ENCODE results near the gene SMURF1. TPM values are rescaled to one million over a fixed set of nuclear protein-coding genes. Genes with fewer than 3 reads are reported as not detected.

Gene SMURF1
- total RNA-seq, 1 donor from 2014 or later: 22.1 TPM

DNA sequence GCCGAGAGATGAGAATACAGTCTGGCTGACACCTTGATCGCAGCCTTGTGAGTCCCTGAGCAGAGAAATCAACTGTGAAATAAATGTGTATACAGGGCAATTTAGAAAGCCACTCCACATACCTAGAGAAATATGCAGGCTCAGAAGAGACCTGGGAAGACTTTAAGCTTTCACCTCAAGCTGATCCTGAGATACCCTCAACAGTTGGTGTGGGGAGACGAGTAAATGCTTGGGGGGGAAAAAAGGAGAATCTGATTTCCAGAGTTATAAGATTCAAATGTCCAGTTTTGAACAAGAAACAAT, 123.5 kb downstream of the SMURF1 start:
- Mint-ChIP-seq H3K27me3 (no peaks in the 10 kb centered on the region), H3K9me3 (peaks cover 7% of the 10 kb centered on the region), H3K4me1 (ENCODE audit: unreplicated experiment) (peaks cover 8% of the 10 kb centered on the region), H3K27ac (no peak overlapping the region), H3K36me3 (peaks cover 50% of the 10 kb centered on the region), H3K4me3 (no peak overlapping the region)
- DNase-seq (ENCODE audit: extremely low spot score, unreplicated experiment): no peak
- TF ChIP-seq, protein P1, sequence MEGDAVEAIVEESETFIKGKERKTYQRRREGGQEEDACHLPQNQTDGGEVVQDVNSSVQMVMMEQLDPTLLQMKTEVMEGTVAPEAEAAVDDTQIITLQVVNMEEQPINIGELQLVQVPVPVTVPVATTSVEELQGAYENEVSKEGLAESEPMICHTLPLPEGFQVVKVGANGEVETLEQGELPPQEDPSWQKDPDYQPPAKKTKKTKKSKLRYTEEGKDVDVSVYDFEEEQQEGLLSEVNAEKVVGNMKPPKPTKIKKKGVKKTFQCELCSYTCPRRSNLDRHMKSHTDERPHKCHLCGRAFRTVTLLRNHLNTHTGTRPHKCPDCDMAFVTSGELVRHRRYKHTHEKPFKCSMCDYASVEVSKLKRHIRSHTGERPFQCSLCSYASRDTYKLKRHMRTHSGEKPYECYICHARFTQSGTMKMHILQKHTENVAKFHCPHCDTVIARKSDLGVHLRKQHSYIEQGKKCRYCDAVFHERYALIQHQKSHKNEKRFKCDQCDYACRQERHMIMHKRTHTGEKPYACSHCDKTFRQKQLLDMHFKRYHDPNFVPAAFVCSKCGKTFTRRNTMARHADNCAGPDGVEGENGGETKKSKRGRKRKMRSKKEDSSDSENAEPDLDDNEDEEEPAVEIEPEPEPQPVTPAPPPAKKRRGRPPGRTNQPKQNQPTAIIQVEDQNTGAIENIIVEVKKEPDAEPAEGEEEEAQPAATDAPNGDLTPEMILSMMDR (conservative IDR thresholded peaks at IDR 0.05): no peak

- H3K36me3 Mint-ChIP-seq: peaks cover 54% of the 10 kb centered on the region
- peaks cover 8% of the 10 kb centered on the region for H3K4me1 Mint-ChIP-seq (ENCODE audit: unreplicated experiment)
- no peak for DNase-seq (ENCODE audit: extremely low spot score, unreplicated experiment)
- peak overlapping the region; percentile 9 for H3K27ac Mint-ChIP-seq
- peaks cover 7% of the 10 kb centered on the region for H3K9me3 Mint-ChIP-seq
- no peak overlapping the region for H3K4me3 Mint-ChIP-seq
- TF ChIP-seq, protein P1 (conservative IDR thresholded peaks at IDR 0.05): no peak
- H3K27me3 Mint-ChIP-seq: no peaks in the 10 kb centered on the region
Observed at GRCh38 chr7:99019523-99020412, 124.1 kb downstream of the SMURF1 start.

DNA sequence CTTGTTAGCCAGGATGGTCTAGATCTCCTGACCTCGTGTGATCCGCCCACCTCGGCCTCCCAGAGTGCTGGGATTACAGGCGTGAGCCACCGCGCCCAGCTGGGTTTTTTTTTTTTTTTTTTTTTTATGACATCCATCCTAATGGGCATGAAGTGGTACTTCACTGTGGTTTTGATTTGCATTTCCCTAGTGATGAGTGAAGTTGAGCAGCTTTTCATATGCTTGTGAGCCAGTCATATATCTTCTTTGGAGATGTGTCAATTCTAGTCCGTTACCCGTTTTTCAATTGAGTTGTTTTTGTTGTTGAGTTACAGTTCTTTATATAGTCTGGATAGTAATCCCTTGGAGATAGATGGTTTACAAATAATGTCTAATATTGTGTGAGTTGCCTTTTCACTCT, 127.7 kb downstream of the SMURF1 start:
- Mint-ChIP-seq H3K9me3 (peaks cover 7% of the 10 kb centered on the region), H3K4me3 (no peak overlapping the region), H3K36me3 (peaks cover 57% of the 10 kb centered on the region), H3K27ac (no peak overlapping the region), H3K4me1 (ENCODE audit: unreplicated experiment) (no peaks in the 10 kb centered on the region), H3K27me3 (no peaks in the 10 kb centered on the region)
- no peak for DNase-seq (ENCODE audit: extremely low spot score, unreplicated experiment)
- TF ChIP-seq, protein P1 (conservative IDR thresholded peaks at IDR 0.05): no peak

GRCh38 chr7:99014113-99014985, 129.6 kb downstream of the SMURF1 start:
- DNase-seq (ENCODE audit: extremely low spot score, unreplicated experiment): no peak
- peaks cover 54% of the 10 kb centered on the region for H3K36me3 Mint-ChIP-seq
- peaks cover 7% of the 10 kb centered on the region for H3K9me3 Mint-ChIP-seq
- no peaks in the 10 kb centered on the region for H3K4me1 Mint-ChIP-seq (ENCODE audit: unreplicated experiment)
- TF ChIP-seq, protein P1 (conservative IDR thresholded peaks at IDR 0.05): no peak
- no peak overlapping the region for H3K4me3 Mint-ChIP-seq
- H3K27ac Mint-ChIP-seq: no peak overlapping the region
- H3K27me3 Mint-ChIP-seq: no peaks in the 10 kb centered on the region

DNA sequence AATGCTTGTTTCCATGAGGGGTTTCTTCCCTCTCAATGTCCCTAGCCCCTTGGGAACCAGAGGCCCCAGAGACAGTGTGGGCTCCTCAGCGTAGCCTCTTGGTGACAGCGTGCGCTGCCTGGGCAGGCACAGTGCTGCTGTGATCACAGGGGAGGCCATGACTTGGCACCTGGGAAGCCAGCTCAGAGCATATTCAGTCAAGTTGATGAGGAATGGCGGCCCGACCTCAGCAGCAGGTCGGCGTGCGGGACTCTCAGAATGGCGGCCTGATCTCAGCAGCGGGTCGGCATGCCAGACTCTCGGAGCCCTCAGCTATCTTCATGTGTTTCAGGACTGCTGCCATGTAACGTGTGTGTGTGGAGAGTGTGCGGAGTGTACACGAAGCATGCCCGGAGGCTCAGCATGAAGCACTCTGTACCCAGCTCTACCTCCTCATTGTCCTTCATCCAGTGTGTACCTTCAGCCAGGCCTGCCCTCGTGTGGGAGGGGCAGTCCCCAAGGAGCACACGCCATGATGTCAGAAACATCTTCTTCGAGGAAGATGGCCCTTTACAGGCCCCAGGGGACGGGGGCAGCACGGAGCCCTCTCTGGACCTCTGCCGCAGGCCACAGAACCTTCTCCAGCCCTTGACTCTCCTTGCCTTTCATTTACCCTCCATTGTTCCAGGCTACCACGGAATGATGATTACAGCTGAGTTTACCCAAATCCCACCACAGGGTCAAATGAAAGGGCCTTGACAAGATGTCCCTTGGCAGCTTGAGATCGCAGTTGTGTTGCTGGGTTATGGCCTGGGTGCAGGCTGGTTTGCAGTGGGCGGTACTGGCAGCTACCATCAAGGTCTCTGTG, 130.4 kb downstream of the SMURF1 start:
- TF ChIP-seq, protein P1 (conservative IDR thresholded peaks at IDR 0.05): no peak
- DNase-seq (ENCODE audit: extremely low spot score, unreplicated experiment): no peak
- no peaks in the 10 kb centered on the region for H3K4me1 Mint-ChIP-seq (ENCODE audit: unreplicated experiment)
- H3K27me3 Mint-ChIP-seq: no peaks in the 10 kb centered on the region
- H3K27ac Mint-ChIP-seq: no peak overlapping the region
- H3K9me3 Mint-ChIP-seq: peaks cover 7% of the 10 kb centered on the region
- H3K4me3 Mint-ChIP-seq: no peak overlapping the region
- peaks cover 48% of the 10 kb centered on the region for H3K36me3 Mint-ChIP-seq
